MCF 10A (cell line): Measurements from ENCODE around the gene KCTD14. TPM values are rescaled to one million over a fixed set of nuclear protein-coding genes. Genes with fewer than 3 reads are reported as not detected.
"Not testable (repeated sequence)": the region's sequence is repeated elsewhere in the genome, so short reads cannot be mapped to it uniquely, and the experiment has no call there.

ENCODE experiments used
- BruUV-seq: library from RNA; stranded (reverse); fragments of 400-500 nt; replicated peaks from 2 replicates; lab custom pipeline; 2021; lab: Mats Ljungman, UMichigan
- CTCF ChIA-PET: fragments of 300-600 bp; sonication (Branson Sonifier 250); formaldehyde crosslinking; extraction: SDS; loops from one replicate; lab custom pipeline; 2021; ENCODE audit warnings: antibody characterized with exemption, inconsistent platforms; lab: Yijun Ruan, JAX
- POLR2A ChIA-PET: fragments of 300-600, 350-650 bp; sonication (Branson Sonifier 250); formaldehyde crosslinking; extraction: SDS; loops from one replicate; lab custom pipeline; 2020; ENCODE audit warnings: antibody characterized with exemption, inconsistent platforms; lab: Yijun Ruan, JAX
- DNase-seq: peaks from one replicate; pipeline ENCODE4 v3.0.0-alpha.2; 2018; ENCODE audit not compliant: unreplicated experiment
- H3K27ac Mint-ChIP-seq: one replicate; pipeline ENCODE4 v1.8.0; 2022; ENCODE audit warnings: mild to moderate bottlenecking, low read depth, mixed read lengths; ENCODE audit not compliant: unreplicated experiment
- H3K27me3 Mint-ChIP-seq: one replicate; pipeline ENCODE4 v1.8.0; 2022; ENCODE audit warnings: mixed read lengths; ENCODE audit not compliant: insufficient read depth, unreplicated experiment
- H3K36me3 Mint-ChIP-seq: one replicate; pipeline ENCODE4 v1.8.0; 2022; ENCODE audit warnings: mild to moderate bottlenecking, moderate library complexity, mixed read lengths; ENCODE audit not compliant: insufficient read depth, unreplicated experiment
- H3K4me1 Mint-ChIP-seq: one replicate; pipeline ENCODE4 v1.8.0; 2022; ENCODE audit warnings: mixed read lengths; ENCODE audit not compliant: insufficient read depth, unreplicated experiment
- H3K4me3 Mint-ChIP-seq: one replicate; pipeline ENCODE4 v1.8.0; 2022; ENCODE audit warnings: mild to moderate bottlenecking, moderate library complexity, mixed read lengths; ENCODE audit not compliant: unreplicated experiment
- H3K9me3 Mint-ChIP-seq: one replicate; pipeline ENCODE4 v1.8.0; 2022; ENCODE audit warnings: mixed read lengths; ENCODE audit not compliant: unreplicated experiment
- intact Hi-C: fragments of 100-400 bp; cut with micrococcal nuclease; formaldehyde crosslinking; loops from 2 replicates; pipeline ENCODE4 v1.14.1; 2022
- total RNA-seq: library from RNA; stranded (reverse); gene quantifications from 2 replicates; pipeline ENCODE4 v1.2.3, GENCODE V29; 2022
- TF ChIP-seq, protein P1 (sequence below): fragments of 200-600 bp; IDR thresholded peaks from one replicate; pipeline ENCODE4 v1.8.0; 2022; ENCODE audit warnings: antibody characterized with exemption, mild to moderate bottlenecking; ENCODE audit not compliant: unreplicated experiment

KCTD14 gene
- total RNA-seq, 1 experiment from 2014 or later: 2.2 TPM

DNA sequence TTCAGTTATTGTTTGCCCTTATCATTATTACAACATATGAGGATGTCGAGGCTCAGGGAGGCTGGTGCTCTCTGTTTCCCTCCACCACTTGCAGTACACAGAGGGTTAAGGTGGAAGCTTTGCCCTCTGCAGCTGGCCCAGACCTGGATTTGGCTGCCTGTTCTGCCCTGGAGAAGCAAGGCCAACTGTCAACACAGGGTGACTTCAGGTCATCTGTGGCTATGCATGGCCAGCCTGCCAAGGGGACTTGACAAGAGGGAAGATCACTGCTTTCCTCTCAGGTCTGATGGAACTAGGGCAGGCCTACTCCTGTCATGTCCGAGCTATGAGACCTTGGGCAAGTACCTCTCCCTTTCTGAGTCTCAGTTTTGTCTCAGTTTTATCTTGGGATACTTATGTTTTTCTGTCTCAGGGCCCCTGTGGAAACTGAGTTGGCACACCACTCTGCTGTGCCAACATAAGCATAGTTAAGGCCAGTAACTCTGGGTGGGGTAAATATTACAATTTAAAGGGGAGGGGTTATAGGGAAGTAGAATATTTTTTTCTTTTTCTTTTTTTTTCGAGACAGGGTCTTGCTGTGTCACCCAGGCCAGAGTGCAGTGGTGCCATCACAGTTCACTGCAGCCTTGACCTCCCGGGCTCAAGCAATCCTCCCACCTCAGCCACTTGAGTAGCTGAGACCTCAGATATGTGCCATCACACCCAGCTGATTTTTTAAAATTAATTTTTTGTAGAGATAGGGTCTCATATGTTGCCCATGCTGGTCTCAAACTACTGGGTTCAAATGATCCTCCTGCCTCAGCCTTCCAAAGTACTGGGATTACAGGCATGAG lies 38.2 kb upstream of the KCTD14 start:
- TF ChIP-seq, protein P1, sequence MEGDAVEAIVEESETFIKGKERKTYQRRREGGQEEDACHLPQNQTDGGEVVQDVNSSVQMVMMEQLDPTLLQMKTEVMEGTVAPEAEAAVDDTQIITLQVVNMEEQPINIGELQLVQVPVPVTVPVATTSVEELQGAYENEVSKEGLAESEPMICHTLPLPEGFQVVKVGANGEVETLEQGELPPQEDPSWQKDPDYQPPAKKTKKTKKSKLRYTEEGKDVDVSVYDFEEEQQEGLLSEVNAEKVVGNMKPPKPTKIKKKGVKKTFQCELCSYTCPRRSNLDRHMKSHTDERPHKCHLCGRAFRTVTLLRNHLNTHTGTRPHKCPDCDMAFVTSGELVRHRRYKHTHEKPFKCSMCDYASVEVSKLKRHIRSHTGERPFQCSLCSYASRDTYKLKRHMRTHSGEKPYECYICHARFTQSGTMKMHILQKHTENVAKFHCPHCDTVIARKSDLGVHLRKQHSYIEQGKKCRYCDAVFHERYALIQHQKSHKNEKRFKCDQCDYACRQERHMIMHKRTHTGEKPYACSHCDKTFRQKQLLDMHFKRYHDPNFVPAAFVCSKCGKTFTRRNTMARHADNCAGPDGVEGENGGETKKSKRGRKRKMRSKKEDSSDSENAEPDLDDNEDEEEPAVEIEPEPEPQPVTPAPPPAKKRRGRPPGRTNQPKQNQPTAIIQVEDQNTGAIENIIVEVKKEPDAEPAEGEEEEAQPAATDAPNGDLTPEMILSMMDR: no peak
- H3K36me3 Mint-ChIP-seq: peaks cover 6% of the 10 kb centered on the region
- peak overlapping the region; percentile 23 for H3K27ac Mint-ChIP-seq
- H3K27me3 Mint-ChIP-seq: no peaks in the 10 kb centered on the region
- no peaks in the 10 kb centered on the region for H3K9me3 Mint-ChIP-seq
- POLR2A ChIA-PET: interaction anchor here (0.6 to 1.3 kb wide), 3 partner anchors 10 to 16 kb away, joined by 3 to 4 read pairs (median 4); no protein-coding TSS in a partner anchor
- intact Hi-C loops: no loop called here
- no peak for DNase-seq
- BruUV-seq: no TSS peak
- peaks cover 6% of the 10 kb centered on the region for H3K4me1 Mint-ChIP-seq
- CTCF ChIA-PET: interaction anchor here (0.7 to 1.6 kb wide), 4 partner anchors 9 to 84 kb away, joined by 3 to 6 read pairs (median 3); no protein-coding TSS in a partner anchor
- H3K4me3 Mint-ChIP-seq: no peak overlapping the region

DNA sequence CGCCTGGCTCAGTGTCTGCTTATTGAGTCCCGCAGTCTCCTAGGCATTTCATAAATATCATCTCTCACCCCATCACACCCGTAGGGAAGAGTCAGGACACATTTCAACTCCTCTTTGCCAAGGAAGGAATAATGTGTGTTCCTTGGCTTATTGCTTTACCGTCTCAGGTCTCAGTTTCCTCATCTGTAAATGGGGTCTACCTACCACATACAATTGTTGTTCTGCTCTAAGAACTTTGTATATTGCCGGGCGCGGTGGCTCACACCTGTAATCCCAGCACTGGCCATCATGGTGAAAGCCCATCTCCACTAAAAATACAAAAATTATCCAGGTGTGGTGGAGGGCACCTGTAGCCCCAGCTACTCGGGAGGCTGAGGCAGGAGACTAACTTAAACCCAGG lies 37.5 kb upstream of the KCTD14 start:
- peak overlapping the region; percentile 23 for H3K27ac Mint-ChIP-seq
- CTCF ChIA-PET: interaction anchor here (0.6 to 1.6 kb wide), 2 partner anchors 10 to 15 kb away, joined by 3 read pairs; no protein-coding TSS in a partner anchor
- TF ChIP-seq, protein P1: no peak
- H3K27me3 Mint-ChIP-seq: no peaks in the 10 kb centered on the region
- intact Hi-C loops: no loop called here
- POLR2A ChIA-PET: interaction anchor here (0.7 to 1.1 kb wide), 2 partner anchors 13 to 48 kb away, joined by 3 read pairs; no protein-coding TSS in a partner anchor
- no peak for DNase-seq
- peaks cover 9% of the 10 kb centered on the region for H3K4me1 Mint-ChIP-seq
- H3K36me3 Mint-ChIP-seq: peaks cover 6% of the 10 kb centered on the region
- BruUV-seq: no TSS peak
- H3K9me3 Mint-ChIP-seq: no peaks in the 10 kb centered on the region
- H3K4me3 Mint-ChIP-seq: no peak overlapping the region

DNA sequence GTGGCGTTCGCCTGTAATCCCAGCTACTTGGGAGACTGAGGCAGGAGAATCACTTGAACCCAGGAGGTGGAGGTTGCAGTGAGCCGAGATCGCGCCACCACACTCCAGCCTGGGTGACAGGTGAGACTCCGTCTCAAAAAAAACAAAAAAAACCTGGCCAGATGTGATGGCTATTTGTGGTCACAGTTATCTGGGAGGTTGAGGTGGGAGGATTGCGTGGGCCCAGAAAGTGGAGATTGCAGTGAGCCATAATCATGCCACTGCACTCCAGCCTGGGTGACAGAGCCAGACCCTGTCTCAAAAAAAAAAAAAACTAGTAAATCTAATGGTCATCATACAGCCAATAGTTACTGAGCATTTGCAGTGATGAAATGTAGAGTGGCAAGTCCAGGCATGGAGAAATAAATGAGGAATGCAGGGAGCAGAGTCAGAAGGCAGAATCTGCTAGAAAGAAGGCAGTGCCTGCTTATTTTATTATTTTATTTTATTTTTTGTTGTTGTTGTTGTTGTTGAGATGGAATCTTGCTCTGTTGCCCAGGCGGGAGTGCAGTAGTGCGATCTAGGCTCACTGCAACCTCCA lies 36.8 kb upstream of the KCTD14 start:
- ChIA-PET POLR2A (interaction anchor here (0.6 to 0.7 kb wide), 2 partner anchors 47 to 61 kb away, joined by 3 read pairs; no protein-coding TSS in a partner anchor), CTCF (interaction anchor here (0.6 to 1.6 kb wide), 2 partner anchors 14 to 30 kb away, joined by 3 read pairs; no protein-coding TSS in a partner anchor)
- BruUV-seq, intact Hi-C loops, H3K4me3 Mint-ChIP-seq, H3K9me3 Mint-ChIP-seq, H3K27ac Mint-ChIP-seq, H3K27me3 Mint-ChIP-seq, H3K4me1 Mint-ChIP-seq, H3K36me3 Mint-ChIP-seq: not testable (repeated sequence)
- DNase-seq: peak; percentile 33

DNA sequence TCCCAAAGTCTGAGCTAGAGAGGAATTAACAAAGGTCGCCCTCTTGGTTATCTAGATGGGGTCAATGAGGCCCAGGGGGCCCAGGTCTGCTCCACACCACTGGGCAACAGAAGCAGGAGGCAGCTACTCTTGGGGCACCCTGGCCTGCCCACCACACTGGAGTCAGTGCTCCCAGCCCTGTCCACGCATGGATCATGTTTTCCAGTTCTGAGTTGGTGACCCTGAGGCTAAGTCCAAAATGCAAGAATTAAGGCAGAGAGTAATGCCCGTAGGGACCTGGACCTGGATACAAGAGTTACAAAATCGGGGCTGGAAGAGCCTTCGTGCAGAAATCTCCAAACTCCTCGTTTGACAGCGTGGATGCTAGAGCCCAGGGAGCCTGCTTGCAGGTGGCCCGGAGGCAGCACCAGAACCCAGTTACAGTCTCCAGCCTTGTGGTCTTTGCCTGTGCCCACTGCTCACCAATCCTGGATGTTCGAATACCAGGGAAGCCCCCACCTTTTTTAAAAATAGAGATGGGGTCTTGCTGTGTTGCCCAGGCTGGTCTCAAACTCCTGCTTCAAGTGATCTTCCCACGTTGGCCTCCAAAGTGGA lies 34.5 kb upstream of the KCTD14 start:
- Mint-ChIP-seq H3K36me3 (peaks cover 6% of the 10 kb centered on the region), H3K4me3 (no peak overlapping the region), H3K4me1 (peaks cover 9% of the 10 kb centered on the region), H3K27me3 (no peaks in the 10 kb centered on the region), H3K27ac (no peak overlapping the region), H3K9me3 (no peaks in the 10 kb centered on the region)
- BruUV-seq: no TSS peak
- no peak for DNase-seq
- ChIA-PET CTCF (interaction anchor here (0.5 kb wide), 1 partner anchor 52 kb away, joined by 3 read pairs; no protein-coding TSS in a partner anchor), POLR2A (no interaction called here)
- intact Hi-C loops: no loop called here
- TF ChIP-seq, protein P1: no peak
